ENCODE results near the gene ACAA1. TPM values are rescaled to one million over a fixed set of nuclear protein-coding genes. Genes with fewer than 3 reads are reported as not detected.

The ACAA1 gene
- total and polyA plus RNA-seq, 2 of the 13 experiments (the other 11 are each of a cell fraction or from before 2014, with no cell fraction given), result 60.8 to 188 TPM

DNA sequence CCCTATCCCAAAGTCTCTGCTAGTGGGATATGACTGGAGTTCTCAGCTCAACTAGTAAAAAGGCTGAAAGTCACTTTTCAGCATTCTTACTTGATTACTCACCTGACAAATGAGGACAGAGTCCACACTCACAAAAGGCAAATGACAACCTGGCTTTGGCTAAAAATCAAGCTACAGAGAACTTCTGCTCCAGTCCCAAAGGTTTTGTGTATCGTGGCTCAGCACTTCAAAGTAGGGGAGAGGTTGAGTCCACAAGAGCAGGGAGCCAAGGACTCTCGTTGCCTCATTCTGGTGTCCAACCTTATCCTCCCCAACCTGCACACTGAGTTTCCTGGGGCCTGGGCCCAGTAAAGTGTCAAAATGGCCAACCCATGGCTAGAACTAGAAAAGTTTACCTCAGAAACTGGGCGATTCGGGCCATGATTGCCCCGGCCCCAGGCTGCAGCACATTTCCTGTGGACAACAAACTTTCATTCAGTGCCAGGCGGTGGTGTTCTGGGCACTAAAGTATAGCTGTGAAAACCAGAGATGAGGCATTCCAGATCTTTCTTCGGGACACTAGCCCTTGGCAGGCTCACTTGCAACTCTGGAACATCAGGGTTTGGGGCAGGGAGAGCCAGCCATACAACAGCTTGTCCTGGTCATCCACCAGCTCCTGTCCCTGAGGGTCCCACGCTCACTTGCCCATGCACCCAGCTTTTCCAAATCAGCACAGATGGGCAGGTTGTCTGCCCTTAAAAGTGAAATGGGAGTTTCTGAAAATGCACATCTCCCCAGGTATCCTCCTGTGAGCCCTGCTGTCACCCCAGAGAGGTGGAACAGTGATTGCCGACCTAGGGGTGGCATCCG, 3.1 kb downstream of the ACAA1 start (continued):
- TF ChIP-seq, protein P1, sequence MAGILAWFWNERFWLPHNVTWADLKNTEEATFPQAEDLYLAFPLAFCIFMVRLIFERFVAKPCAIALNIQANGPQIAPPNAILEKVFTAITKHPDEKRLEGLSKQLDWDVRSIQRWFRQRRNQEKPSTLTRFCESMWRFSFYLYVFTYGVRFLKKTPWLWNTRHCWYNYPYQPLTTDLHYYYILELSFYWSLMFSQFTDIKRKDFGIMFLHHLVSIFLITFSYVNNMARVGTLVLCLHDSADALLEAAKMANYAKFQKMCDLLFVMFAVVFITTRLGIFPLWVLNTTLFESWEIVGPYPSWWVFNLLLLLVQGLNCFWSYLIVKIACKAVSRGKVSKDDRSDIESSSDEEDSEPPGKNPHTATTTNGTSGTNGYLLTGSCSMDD (CRISPR knock-in tag; IDR thresholded peaks at IDR 0.05), result no peak
- TF ChIP-seq MXD4 (CRISPR knock-in tag; IDR thresholded peaks at IDR 0.05) (peak; percentile 73), ZFP41 (CRISPR knock-in tag; IDR thresholded peaks at IDR 0.05; ENCODE audit: borderline replicate concordance) (no peak), NR2F1 (CRISPR knock-in tag; IDR thresholded peaks at IDR 0.05) (peak in 1 of 2 experiments; percentile 44; a peak in 1 of 4 replicates), ZNF230 (CRISPR knock-in tag; IDR thresholded peaks at IDR 0.05) (no peak), SMARCC2 (IDR thresholded peaks at IDR 0.05) (0 out of 2 replicates have a peak, but pooled peaks have one; percentile 33), MEIS1 (CRISPR knock-in tag; IDR thresholded peaks at IDR 0.05; ENCODE audit: borderline replicate concordance) (peak; percentile 88), KLF13 (CRISPR knock-in tag; IDR thresholded peaks at IDR 0.05) (no peak), PLRG1 (conservative IDR thresholded peaks at IDR 0.05) (no peak), ZNF614 (CRISPR knock-in tag; IDR thresholded peaks at IDR 0.05; ENCODE audit: borderline replicate concordance) (peak; percentile 92), TBL1XR1 (IDR thresholded peaks at IDR 0.05; ENCODE audit: borderline replicate concordance, low read length, partially characterized antibody) (peak; percentile 79), POLR2A (IDR thresholded peaks at IDR 0.05; ENCODE audit: insufficient read depth in 1 of 2, low read depth in 2 of 2, low read length in 2 of 2) (peak in 1 of 2 experiments; percentile 76; a peak in 2 of 4 replicates), ZNF501 (CRISPR knock-in tag; IDR thresholded peaks at IDR 0.05) (peak; percentile 75), CREM (IDR thresholded peaks at IDR 0.05) (peak; percentile 89; the same call in 1 of the 2 replicates), CREM (CRISPR knock-in tag; IDR thresholded peaks at IDR 0.05) (no peak), ESRRA (CRISPR knock-in tag; IDR thresholded peaks at IDR 0.05; ENCODE audit: low read depth) (peak; percentile 95), KDM1A (CRISPR knock-in tag; IDR thresholded peaks at IDR 0.05) (0 out of 2 replicates have a peak, but pooled peaks have one; percentile 40), ZFY (CRISPR knock-in tag; IDR thresholded peaks at IDR 0.05) (peak; percentile 58; the same call in 1 of the 2 replicates), ZNF713 (CRISPR knock-in tag; IDR thresholded peaks at IDR 0.05) (no peak), ZMYM4 (CRISPR knock-in tag; IDR thresholded peaks at IDR 0.05) (peak; percentile 65; the same call in 1 of the 2 replicates)
- TF ChIP-seq, protein P2, sequence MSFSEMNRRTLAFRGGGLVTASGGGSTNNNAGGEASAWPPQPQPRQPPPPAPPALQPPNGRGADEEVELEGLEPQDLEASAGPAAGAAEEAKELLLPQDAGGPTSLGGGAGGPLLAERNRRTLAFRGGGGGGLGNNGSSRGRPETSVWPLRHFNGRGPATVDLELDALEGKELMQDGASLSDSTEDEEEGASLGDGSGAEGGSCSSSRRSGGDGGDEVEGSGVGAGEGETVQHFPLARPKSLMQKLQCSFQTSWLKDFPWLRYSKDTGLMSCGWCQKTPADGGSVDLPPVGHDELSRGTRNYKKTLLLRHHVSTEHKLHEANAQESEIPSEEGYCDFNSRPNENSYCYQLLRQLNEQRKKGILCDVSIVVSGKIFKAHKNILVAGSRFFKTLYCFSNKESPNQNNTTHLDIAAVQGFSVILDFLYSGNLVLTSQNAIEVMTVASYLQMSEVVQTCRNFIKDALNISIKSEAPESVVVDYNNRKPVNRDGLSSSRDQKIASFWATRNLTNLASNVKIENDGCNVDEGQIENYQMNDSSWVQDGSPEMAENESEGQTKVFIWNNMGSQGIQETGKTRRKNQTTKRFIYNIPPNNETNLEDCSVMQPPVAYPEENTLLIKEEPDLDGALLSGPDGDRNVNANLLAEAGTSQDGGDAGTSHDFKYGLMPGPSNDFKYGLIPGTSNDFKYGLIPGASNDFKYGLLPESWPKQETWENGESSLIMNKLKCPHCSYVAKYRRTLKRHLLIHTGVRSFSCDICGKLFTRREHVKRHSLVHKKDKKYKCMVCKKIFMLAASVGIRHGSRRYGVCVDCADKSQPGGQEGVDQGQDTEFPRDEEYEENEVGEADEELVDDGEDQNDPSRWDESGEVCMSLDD (CRISPR knock-in tag; IDR thresholded peaks at IDR 0.05; ENCODE audit: borderline replicate concordance), result no peak; the same call in 1 of the 2 replicates
- TF ChIP-seq, protein P3, sequence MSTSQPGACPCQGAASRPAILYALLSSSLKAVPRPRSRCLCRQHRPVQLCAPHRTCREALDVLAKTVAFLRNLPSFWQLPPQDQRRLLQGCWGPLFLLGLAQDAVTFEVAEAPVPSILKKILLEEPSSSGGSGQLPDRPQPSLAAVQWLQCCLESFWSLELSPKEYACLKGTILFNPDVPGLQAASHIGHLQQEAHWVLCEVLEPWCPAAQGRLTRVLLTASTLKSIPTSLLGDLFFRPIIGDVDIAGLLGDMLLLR (CRISPR knock-in tag; IDR thresholded peaks at IDR 0.05), result no peak; the same call in 1 of the 2 replicates
- TF ChIP-seq, protein P4, sequence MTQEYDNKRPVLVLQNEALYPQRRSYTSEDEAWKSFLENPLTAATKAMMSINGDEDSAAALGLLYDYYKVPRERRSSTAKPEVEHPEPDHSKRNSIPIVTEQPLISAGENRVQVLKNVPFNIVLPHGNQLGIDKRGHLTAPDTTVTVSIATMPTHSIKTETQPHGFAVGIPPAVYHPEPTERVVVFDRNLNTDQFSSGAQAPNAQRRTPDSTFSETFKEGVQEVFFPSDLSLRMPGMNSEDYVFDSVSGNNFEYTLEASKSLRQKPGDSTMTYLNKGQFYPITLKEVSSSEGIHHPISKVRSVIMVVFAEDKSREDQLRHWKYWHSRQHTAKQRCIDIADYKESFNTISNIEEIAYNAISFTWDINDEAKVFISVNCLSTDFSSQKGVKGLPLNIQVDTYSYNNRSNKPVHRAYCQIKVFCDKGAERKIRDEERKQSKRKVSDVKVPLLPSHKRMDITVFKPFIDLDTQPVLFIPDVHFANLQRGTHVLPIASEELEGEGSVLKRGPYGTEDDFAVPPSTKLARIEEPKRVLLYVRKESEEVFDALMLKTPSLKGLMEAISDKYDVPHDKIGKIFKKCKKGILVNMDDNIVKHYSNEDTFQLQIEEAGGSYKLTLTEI (CRISPR knock-in tag; conservative IDR thresholded peaks at IDR 0.05), result no peak
